Activated CD8-positive, alpha-beta memory T cell treated with anti-CD3 and anti-CD28 coated beads for 24 hours (primary cell): ENCODE data around the gene TRIL.

Experiments
- DNase-seq: peaks from one replicate; pipeline ENCODE4 v3.0.0-alpha.2; 2020

TRIL gene

DNA sequence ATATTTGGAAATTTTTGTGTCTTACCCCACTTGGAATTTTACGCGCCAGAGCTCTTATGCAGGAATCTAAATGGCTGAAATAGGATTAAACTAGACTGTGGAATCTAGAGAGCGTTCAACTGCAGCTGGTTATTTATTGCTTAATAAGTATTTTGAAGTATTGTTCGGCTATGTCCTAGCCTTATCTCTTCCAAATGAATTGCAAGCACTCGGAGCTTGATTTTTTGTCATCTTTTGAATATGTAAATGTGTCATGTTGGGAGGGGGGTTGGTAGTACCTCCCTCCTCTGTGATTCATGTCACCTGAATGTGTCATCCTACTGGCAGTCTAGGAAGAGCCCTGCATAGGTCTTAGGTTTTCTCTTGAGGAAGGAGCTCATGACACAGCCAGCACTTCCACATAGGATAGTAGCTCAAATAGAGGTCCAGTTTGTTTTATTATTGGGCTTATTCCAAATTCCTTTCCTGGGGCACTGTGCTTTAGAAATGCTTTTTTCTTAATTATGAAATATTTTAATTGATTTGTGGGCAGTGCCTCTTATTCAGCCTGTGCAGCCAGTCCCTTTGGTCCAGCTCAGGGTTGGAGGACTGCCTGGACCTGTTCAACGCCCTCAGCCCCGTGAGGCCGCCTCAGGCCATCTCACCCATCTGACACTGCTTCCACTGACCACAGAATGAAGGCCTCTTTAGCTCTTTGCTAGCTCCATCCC lies 22.5 kb upstream of the TRIL start:
- DNase-seq, result no peak

- DNase-seq, result no peak
Measured at GRCh38 chr7:28979776-28980175, 21.6 kb upstream of the TRIL start.

DNA sequence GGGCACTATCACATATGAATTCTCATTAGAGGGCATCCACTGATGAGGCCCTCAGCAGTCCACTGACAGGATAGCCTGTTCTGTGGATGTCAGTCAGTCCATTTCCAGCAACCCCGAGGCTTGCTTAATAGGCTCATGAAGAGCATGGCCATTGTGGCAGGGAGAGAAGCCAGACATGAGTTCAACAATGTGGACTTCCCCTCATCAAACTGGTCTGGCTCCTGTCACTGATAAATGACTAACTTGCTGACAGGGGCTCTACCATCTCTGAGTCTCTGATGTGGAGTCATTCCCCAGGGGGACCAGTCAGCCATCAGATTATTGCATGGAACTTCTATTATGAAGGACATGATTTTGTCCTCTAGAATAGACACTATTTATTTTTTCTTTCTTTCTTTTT lies 19.8 kb upstream of the TRIL start:
- DNase-seq, result no peak

DNA sequence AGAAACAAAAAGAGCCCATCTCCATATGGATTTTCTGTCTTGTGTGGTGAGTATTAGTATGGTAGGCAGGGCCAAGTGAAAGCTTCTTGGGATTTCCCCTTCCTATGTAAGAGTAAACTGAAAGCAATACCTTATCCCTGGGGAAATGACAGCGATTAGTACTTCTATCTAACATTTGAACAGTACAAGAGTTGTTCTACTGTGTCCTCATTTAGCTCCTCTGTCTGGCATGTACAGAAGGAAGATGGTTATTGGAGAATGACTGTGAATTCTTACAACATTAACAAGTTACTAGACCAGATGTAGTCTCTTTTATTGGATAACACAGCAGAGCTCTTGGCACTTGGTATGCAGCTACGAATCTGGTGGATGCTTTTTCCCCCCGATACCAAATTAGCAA lies 17.9 kb upstream of the TRIL start:
- no peak for DNase-seq

DNA sequence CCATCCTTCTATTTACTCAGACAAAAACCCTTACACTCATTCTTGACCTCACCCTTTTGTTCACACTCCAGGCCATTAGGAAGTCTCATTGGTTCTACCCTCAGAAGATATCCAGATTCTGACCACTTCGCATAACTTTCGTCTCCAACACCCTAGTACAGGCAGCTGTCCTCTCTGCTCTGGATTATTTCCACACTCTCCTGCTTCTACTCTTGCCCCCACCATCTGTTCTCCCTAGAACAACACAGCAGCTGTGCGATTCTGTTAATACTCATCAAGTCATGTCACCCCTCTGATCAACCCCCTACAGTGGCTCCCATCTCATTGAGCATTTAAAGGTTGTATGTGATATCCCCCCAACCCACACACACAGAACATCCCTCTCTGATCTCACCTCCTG lies 15.5 kb upstream of the TRIL start:
- no peak for DNase-seq

DNA sequence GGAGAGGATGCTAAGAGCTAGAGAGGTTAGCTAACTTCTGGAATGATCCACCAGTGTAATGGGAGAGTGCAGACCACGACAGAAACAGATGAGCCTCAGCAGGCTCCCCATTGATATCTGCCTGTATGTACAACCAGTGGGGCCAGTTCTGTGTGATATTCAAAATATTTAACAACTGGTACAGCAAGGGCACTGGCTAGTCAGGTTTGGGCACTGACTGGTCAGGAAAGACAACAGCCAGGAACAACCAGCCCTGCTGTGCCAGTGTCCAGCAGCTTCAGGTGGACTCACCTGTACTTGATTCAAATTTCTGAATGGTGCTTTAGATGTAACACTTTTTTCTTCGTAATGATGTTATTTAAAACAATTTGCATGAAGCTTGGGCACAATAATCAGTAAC lies 5.9 kb upstream of the TRIL start:
- DNase-seq, result no peak

DNA sequence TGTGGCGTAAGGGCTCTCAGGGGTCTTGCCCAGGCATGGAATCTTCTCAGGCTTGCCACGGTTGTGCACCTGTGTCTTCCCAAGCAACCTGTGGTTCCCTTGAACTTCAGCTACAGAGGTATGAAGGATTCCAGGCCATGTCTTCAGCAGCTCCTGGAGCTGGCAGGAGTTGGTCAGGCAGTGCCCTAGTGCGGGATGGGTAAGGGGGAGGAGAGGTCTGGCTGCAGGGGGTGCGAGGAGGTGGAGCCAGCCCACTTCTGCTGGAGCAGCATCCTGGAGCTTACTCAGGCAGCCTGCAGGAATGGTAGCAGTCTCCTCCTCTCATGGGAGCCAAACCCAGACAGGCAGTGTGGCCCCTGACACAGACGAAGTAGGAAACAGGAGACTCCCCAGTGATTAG lies 3.8 kb upstream of the TRIL start:
- no peak for DNase-seq

DNA sequence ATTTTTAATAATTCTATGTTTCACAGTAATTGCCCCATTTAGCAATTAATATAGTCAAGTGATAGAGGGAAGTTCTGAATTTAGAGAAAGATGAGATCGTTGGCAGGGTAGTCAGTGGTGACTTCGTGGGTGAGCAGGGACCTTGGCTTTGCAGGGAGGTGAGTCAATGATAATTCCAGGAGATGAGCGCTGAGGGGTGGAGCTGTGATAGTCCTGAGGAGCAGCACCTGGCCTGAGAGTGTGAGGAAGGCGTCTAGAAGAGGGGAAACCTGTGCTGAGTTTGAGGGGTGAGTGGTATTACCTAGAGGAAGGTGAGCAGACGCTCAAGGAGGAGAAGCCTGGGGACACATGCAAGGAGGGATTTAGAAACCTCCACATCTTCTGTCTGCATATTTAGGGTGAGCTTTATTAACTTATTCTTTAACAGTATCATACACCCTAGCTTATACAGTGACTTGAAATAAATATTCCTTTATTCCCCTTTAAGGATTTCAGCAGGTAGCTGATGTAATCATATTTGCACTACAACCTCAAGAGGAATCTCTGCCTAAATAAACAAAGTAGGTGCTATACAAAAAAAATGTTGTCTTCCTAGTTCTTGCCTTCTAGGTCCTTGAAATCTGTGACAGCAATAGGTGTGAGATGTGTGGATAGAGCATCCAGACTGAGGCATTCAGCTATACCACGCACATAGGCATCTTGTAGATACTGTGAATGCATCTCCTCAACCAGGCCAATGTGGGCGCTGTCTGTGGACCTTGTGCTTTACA lies 2.1 kb upstream of the TRIL start:
- DNase-seq, result no peak

DNA sequence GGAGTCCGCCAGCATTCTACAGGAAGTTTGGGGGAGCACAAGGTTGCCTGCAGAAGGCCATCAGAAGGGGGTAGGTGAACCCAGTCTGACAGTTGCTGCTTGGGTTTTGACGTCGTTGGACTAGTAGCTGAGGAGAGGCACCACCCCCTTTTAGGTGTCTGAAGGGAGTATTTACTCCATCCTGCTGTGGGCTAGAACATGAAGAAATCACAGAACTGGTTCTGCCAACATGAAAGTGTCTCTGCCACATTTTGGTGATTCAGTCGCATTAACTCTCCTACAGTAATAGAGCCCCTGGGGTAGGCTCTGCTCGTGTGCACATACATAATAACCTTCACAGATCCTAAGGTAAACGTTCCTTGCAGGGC lies 834 bp upstream of the TRIL start:
- DNase-seq, result no peak

- no peak for DNase-seq
Measured at GRCh38 chr7:28957751-28958234, 337 bp downstream of the TRIL start.

GRCh38 chr7:28957064-28957750 lies 923 bp downstream of the TRIL start:
- DNase-seq, result peak; percentile 70

GRCh38 chr7:28956608-28957063 lies 1.5 kb downstream of the TRIL start:
- DNase-seq, result no peak

DNA sequence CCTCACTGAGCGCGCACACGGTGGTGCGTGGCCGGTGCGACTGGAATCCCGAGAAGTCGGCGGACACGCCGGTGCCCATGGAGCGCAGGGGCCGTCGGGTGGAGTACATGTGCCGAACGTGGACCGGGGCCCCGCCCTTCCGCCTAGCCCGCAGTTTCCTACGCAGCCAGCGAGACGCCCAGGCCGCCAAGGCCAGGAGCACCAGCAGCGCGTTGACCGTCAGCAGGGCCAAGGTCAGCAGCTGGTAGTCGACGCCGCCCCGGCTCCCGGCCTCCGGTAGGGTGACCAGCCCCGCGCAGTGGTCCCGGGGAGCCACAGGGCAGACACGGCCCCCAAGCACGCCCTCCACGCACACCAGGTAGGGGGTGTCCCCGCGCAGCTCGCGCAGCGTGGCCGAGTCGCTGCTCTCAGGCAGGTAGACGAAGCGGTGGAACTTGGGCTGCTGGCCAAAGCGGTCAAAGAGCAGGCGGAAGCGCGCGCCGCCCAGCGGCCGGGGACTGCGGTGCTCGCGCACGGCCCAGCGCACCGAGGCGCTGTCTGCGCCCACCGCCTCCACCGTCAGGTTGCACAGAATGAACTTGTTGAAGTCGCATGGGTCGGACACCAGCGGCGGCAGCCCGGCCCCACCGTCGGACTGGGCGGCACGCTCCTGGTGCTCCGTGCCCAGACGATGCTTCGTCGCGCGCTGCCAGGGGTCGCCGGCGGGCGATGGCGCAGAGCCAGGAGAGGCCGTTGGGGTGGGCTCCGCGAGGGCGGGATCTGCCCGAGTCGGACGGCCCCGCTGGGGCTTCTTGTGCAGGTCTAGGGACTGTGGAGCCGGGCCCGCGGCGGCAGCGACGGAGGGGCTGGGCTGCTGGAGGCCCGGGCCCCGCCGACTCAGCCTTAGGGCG lies 2.2 kb downstream of the TRIL start:
- DNase-seq, result peak; percentile 67

GRCh38 chr7:28955356-28955717 lies 2.8 kb downstream of the TRIL start:
- DNase-seq, result no peak

GRCh38 chr7:28954946-28955345 lies 3.2 kb downstream of the TRIL start:
- no peak for DNase-seq

DNA sequence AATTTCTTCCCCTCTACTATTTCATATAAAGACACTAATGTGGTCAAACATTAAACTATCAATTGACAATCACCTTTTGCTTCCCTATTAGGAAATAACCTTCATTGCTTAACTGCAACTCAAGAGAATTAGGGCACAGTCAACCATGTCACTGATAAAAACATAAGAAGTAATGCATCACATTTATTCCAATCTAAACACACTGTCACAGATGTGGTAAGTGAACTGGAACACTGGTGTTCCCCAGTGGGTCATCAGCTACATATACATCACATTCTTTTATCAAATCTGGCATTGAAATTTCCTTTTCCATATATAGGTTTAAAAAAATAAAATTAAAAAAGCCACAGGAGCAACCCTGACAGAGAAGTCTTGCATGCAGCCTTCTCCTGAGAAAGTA lies 3.7 kb downstream of the TRIL start:
- no peak for DNase-seq

- DNase-seq, result no peak
Measured at GRCh38 chr7:28953633-28954032, 4.5 kb downstream of the TRIL start.

DNA sequence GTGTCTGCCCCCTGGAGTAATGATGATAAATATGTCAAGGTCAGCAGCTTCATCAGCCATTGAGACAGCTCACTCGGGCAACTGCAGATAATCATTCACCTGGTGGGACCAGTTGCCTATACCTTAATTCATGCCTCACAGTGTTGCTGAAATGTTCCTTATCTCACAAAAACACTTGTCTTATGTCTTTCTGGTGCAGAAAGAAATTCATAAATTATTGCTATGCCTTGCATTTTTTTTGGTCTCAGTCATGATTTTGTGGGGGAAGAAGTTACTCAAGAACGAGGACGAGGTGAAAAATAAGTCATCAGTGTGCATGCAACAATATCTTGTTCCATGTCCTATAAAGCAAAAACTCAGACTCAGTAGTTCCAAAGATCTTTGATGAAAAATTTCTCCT lies 16.0 kb downstream of the TRIL start:
- no peak for DNase-seq

- DNase-seq, result no peak
Measured at GRCh38 chr7:28941633-28942032, 16.5 kb downstream of the TRIL start.

GRCh38 chr7:28940741-28941384 lies 17.3 kb downstream of the TRIL start:
- no peak for DNase-seq

DNA sequence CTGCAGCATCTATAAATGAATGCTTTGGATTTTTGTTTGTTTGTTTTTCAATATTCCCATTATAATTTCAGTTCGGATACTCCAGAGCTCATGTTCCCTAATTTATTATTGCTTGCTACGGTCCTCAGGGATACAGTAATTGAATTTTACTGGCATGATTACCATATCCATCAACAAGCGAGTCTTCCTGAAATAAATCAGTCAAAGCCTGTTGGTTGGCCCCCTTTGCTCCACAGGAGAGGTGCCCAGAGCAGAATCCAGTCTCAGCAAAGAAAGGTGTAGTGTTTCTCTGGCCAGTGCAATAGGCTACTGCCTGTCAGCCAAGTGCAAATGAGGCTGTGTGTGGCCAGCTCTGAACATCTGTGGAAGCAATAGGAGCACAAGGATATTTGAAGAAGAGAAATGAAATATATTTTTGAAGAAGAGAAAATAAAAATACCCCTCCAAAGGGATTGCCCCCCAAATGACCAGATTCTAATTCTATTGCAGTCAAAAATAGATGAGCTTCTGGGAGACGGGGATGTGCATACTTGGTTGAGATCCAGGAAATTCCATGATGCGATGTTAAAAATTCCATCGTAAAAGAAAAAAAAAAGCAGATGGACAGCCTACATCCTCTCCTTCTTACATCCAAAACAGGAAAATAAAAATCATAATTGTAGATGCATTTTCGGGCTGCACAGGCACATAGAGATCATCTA lies 18.1 kb downstream of the TRIL start:
- DNase-seq, result no peak

- no peak for DNase-seq
Measured at GRCh38 chr7:28939367-28939766, 18.8 kb downstream of the TRIL start.
